WERI-Rb-1 (cell line): Measurements from ENCODE around the gene SLC22A8.

Experiments
- DNase-seq: peaks from one replicate; pipeline ENCODE4 v3.0.0-alpha.2; 2020
- H3K27ac ChIP-seq: fragments of 250-450 bp; sonication (Bioruptor Pico); 2 replicates; pipeline ENCODE4 v1.5.1; 2020; ENCODE audit warnings: mild to moderate bottlenecking, moderate library complexity
- H3K27me3 ChIP-seq: fragments of 250-450 bp; sonication (Bioruptor Pico); 2 replicates; pipeline ENCODE4 v1.5.1; 2021; ENCODE audit warnings: mild to moderate bottlenecking, low read depth, moderate library complexity; ENCODE audit not compliant: insufficient read depth, severe bottlenecking
- H3K36me3 ChIP-seq: fragments of 250-450 bp; sonication (Bioruptor Pico); 2 replicates; pipeline ENCODE4 v1.5.1; 2020; ENCODE audit warnings: mild to moderate bottlenecking, moderate library complexity
- H3K4me3 ChIP-seq: 2 replicates; pipeline ENCODE4 v1.5.1; 2011; ENCODE audit warnings: low read depth, mild to moderate bottlenecking, control low read depth, low read length
- H3K9me3 ChIP-seq: fragments of 250-450 bp; sonication (Bioruptor Pico); 2 replicates; pipeline ENCODE4 v1.5.1; 2021; ENCODE audit warnings: mild to moderate bottlenecking, moderate library complexity; ENCODE audit not compliant: severe bottlenecking
- CTCF ChIP-seq: IDR thresholded peaks from 2 replicates; pipeline ENCODE4 v1.5.1; 2011; ENCODE audit warnings: low read depth, mild to moderate bottlenecking, control low read depth, inconsistent platforms, low read length

The SLC22A8 gene

DNA sequence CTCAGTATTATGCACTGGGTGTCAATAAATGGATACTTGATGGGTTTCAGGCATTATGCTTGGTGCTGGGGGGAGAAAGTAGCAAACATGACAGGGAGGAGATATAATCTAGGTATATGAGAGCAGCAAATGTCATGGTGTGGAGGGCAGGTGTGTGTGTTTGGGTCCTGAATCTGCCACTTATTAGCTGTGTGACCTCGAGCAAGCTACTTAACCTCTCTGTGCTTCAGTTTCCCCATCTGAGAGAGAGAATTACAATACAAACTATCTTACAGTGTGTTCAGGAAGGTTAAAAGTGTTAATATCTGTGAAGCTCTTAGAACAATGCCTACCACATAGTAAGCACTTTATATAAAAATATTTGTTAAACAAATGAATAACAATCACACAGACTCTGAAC lies 2.8 kb downstream of the SLC22A8 start:
- H3K9me3 ChIP-seq, result no peaks in the 10 kb centered on the region
- no peak for DNase-seq
- no peak overlapping the region for H3K4me3 ChIP-seq
- no peaks in the 10 kb centered on the region for H3K27me3 ChIP-seq
- no peaks in the 10 kb centered on the region for H3K36me3 ChIP-seq
- no peak overlapping the region for H3K27ac ChIP-seq
- no peak for TF ChIP-seq CTCF

DNA sequence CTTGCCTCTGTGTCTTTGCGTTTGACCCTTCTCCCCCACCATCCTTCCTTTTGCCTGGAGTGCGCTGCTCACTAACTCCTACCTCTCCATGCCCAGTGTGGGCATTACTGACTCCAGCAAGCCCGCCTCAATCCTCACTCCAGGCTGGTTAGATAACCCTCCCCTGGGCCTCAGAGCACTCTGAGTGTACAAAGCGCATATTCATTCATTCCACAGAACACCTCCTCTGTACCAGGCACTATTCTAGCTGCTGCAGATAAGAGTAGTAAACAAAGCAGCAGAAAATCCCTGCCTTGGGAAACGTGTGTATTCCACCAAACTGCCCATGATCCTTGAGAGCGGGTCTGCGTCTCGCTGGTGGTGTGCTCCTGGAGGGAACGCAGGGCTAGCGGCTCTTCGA lies 3.2 kb downstream of the SLC22A8 start:
- Histone ChIP-seq H3K4me3 (no peak overlapping the region), H3K27ac (no peak overlapping the region), H3K27me3 (no peaks in the 10 kb centered on the region), H3K9me3 (no peaks in the 10 kb centered on the region), H3K36me3 (no peaks in the 10 kb centered on the region)
- no peak for TF ChIP-seq CTCF
- no peak for DNase-seq

GRCh38 chr11:63010934-63011439 lies 4.7 kb downstream of the SLC22A8 start:
- no peak overlapping the region for H3K27ac ChIP-seq
- no peak for DNase-seq
- no peak overlapping the region for H3K4me3 ChIP-seq
- H3K36me3 ChIP-seq, result no peaks in the 10 kb centered on the region
- no peaks in the 10 kb centered on the region for H3K9me3 ChIP-seq
- no peaks in the 10 kb centered on the region for H3K27me3 ChIP-seq
- TF ChIP-seq CTCF, result no peak

DNA sequence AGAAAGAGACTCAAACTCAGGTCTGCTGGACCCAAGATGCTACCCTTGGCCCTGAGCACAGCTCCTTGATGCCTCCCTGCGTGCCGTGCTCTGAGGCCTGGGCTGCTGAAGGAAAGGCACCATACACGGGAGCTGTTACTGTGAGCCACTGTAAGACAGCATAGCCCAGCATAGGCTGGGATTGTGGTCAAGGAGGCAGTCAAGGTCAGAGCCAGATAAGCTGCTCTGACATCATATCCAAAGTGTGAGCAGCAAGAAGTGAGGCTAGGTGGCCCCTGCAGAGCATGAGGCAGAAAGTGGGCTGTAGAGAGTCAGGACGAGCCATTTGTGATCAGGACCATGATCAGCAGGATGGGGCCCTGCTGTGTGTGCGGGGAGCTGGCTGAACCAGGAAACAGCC lies 7.7 kb downstream of the SLC22A8 start:
- DNase-seq, result peak; percentile 32
- no peak for TF ChIP-seq CTCF
- H3K36me3 ChIP-seq, result no peaks in the 10 kb centered on the region
- H3K27me3 ChIP-seq, result no peaks in the 10 kb centered on the region
- H3K4me3 ChIP-seq, result no peak overlapping the region
- H3K27ac ChIP-seq, result no peak overlapping the region
- no peaks in the 10 kb centered on the region for H3K9me3 ChIP-seq

DNA sequence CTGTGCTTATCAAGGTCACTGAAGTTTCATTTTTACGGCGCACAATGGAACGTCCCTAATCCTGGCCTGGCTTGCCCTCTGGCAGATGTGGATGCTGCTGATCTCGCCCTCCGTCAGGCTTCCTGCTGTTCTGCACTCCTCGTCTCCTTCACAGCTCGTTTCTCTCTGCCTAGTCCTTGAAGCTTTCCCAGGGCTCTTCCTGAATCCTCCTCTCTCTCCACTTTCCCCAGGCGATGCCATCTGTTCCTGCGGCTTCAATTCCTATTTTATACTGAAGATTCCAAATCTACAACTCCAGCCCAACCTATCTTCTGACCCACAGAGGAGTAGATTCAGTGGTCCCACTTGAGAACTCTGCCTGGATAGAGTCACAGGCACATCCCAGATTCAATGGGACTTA lies 14.2 kb downstream of the SLC22A8 start:
- no peak overlapping the region for H3K4me3 ChIP-seq
- H3K27ac ChIP-seq, result no peak overlapping the region
- TF ChIP-seq CTCF, result no peak
- H3K27me3 ChIP-seq, result no peaks in the 10 kb centered on the region
- no peaks in the 10 kb centered on the region for H3K36me3 ChIP-seq
- DNase-seq, result no peak
- H3K9me3 ChIP-seq, result no peaks in the 10 kb centered on the region

GRCh38 chr11:62999649-63000048 lies 16.0 kb downstream of the SLC22A8 start:
- no peak for DNase-seq
- Histone ChIP-seq H3K36me3 (no peaks in the 10 kb centered on the region), H3K27me3 (no peaks in the 10 kb centered on the region), H3K9me3 (no peaks in the 10 kb centered on the region), H3K4me3 (no peak overlapping the region), H3K27ac (no peak overlapping the region)
- no peak for TF ChIP-seq CTCF
